HG03095 (cell line): Measurements from ENCODE around the gene PSMA3.

Experiments
- ATAC-seq: cut with Tn5 transposase; IDR thresholded peaks from one replicate; pipeline ENCODE4 v1.9.1; 2021; ENCODE audit warnings: moderate library complexity; ENCODE audit not compliant: unreplicated experiment

Gene PSMA3

GRCh38 chr14:58270628-58271027, 26.0 kb downstream of the PSMA3 start:
- ATAC-seq, result no peak

GRCh38 chr14:58272588-58273372, 28.1 kb downstream of the PSMA3 start:
- ATAC-seq, result no peak

GRCh38 chr14:58274881-58275280, 30.2 kb downstream of the PSMA3 start:
- no peak for ATAC-seq

- ATAC-seq, result no peak
These were observed 31.0 kb downstream of the PSMA3 start for GRCh38 chr14:58275527-58276190.

- no peak for ATAC-seq
These were observed 31.6 kb downstream of the PSMA3 start for GRCh38 chr14:58276208-58276607.

GRCh38 chr14:58278177-58278576, 33.5 kb downstream of the PSMA3 start:
- ATAC-seq, result no peak

GRCh38 chr14:58280954-58281787, 36.5 kb downstream of the PSMA3 start:
- ATAC-seq, result peak; percentile 58

GRCh38 chr14:58281969-58282368, 37.3 kb downstream of the PSMA3 start:
- no peak for ATAC-seq

GRCh38 chr14:58282925-58283593, 38.4 kb downstream of the PSMA3 start:
- ATAC-seq, result no peak

GRCh38 chr14:58283730-58284129, 39.1 kb downstream of the PSMA3 start:
- ATAC-seq, result no peak

- ATAC-seq, result no peak
These were observed 40.5 kb downstream of the PSMA3 start for GRCh38 chr14:58285132-58285531.

GRCh38 chr14:58287607-58288042, 43.0 kb downstream of the PSMA3 start:
- ATAC-seq, result no peak

GRCh38 chr14:58288106-58288792, 43.6 kb downstream of the PSMA3 start:
- ATAC-seq, result no peak

GRCh38 chr14:58291646-58292045, 47.0 kb downstream of the PSMA3 start:
- no peak for ATAC-seq

GRCh38 chr14:58292187-58292586, 47.5 kb downstream of the PSMA3 start:
- ATAC-seq, result no peak

GRCh38 chr14:58294201-58294600, 49.6 kb downstream of the PSMA3 start:
- no peak for ATAC-seq

GRCh38 chr14:58296726-58297125, 52.1 kb downstream of the PSMA3 start:
- ATAC-seq, result no peak

- ATAC-seq, result no peak
These were observed 52.7 kb downstream of the PSMA3 start for GRCh38 chr14:58297412-58297761.

GRCh38 chr14:58297762-58298476, 53.3 kb downstream of the PSMA3 start:
- peak; percentile 76 for ATAC-seq
